Renal pelvis (tissue), 4 donors: Measurements from ENCODE around the gene CTNNA2. TPM values are rescaled to one million over a fixed set of nuclear protein-coding genes. Genes with fewer than 3 reads are reported as not detected.
A peak's percentile ranks its signal among the peaks of the same experiment; 100 is the strongest.

ENCODE experiments used
- DNase-seq: peaks from one replicate; pipeline ENCODE4 v3.0.0-alpha.2; 2013
- polyA plus RNA-seq, 3 donors: library from polyadenylated mRNA; unstranded; fragments of 120-200 nt; gene quantifications; one replicate each; pipeline ENCODE4 v1.2.1, GENCODE V29; 2013; ENCODE audit not compliant: insufficient read length in 3 of 3

CTNNA2 gene
- polyA plus RNA-seq, 3 donors = 4.0 to 5.2 (median 4.2) TPM

- DNase-seq = no peak
Observed at GRCh38 chr2:80548469-80548868, 1035.6 kb downstream of the CTNNA2 start.

DNA sequence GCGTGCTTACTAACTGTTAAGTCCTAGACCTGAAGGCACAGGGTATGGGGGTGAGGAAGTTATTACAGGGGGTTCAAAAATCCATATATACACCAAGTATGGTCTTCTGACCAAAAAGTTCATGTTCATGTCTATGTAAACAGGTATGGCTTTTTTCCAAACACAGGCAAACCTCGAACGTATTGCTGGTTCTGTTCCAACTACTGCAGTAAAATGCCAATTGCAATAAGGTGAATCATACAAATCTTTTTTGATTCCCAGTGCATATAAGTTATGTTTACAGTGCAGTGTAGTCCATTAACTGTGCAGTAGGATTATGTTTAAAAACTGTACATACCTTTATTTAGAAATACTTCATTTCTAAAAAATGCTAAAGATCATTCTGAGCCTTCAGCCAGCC lies 1037.0 kb downstream of the CTNNA2 start:
- no peak for DNase-seq

DNA sequence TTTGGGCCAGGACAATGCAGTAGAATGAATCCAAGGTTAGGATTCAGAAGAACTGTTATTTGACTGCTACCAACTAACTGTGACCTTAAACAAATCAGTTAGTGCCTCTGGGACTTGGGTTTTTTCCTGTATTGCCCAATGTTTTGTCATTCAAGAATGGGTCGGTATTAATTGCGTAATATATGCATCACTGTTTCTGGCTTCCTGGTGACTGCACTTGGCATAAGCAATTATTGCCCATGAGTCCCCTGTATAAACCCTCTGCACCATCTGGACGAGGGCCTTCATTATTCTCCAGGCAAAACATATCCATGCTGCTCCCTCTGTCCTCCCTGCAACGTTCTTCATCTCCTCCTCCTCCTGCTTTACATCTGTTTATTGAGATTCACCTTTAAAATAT lies 1047.5 kb downstream of the CTNNA2 start:
- no peak for DNase-seq

GRCh38 chr2:80568011-80568410 lies 1055.2 kb downstream of the CTNNA2 start:
- peak; percentile 74 for DNase-seq

- no peak for DNase-seq
Observed at GRCh38 chr2:80573167-80573566, 1060.3 kb downstream of the CTNNA2 start.

GRCh38 chr2:80573950-80574349 lies 1061.1 kb downstream of the CTNNA2 start:
- DNase-seq = no peak

DNA sequence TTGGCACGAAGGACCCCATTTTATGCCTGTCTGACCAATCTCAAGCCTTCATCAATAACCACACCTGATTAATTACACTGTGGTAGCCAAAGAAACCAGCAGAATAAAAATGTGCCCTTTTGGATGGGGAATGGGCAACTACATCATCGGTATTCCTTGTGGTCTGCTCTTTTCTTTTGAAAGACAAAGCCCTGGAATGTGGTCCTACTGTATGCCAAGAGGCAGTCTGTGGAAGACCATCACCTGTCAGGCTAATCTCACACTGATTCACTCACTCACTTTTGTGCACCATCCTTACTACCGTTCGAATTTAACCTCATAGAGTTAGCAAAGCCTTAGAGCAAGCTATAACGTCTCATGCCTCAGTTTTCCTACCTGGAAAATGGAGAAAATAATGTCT lies 1066.9 kb downstream of the CTNNA2 start:
- no peak for DNase-seq

DNA sequence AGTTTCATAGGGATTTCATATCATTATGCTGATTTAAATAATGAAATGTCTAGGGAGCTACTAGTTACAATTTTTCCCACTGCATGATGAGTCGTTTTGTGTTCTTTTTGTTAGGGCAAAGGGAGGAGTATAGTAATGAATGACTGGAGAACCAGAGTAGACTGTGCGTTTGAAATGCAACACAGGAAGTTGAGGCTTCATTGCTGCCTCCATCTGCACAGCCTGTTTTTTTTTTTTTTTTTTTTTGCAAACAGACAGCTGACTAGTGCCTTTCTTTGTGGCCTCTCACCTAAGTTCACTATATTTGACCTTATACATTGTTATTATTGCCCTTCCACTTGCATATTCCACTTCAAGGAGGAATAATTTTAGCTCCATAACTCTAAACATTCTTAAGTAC lies 1078.4 kb downstream of the CTNNA2 start:
- no peak for DNase-seq

DNA sequence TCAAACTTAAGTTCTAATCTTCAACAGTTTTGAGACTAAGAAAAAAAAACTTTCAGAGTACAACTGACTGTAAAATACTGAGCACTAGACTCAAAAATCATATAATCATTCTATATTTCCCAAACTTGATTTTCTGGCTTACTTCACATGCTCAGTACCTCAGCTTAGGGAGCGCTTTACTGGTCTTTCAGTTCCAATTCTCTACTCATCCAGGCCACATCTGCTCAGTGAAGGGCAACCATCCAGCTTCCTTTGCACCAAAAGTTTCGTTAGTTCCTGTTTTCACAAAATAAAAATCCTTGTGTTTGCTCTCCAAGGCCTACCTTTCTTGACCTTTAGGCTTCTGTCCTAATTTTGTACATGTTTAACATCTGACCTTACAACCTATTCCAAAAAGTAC lies 1079.3 kb downstream of the CTNNA2 start:
- no peak for DNase-seq

- no peak for DNase-seq
Observed at GRCh38 chr2:80610108-80610507, 1097.3 kb downstream of the CTNNA2 start.

GRCh38 chr2:80621656-80622055 lies 1108.8 kb downstream of the CTNNA2 start:
- DNase-seq = no peak

DNA sequence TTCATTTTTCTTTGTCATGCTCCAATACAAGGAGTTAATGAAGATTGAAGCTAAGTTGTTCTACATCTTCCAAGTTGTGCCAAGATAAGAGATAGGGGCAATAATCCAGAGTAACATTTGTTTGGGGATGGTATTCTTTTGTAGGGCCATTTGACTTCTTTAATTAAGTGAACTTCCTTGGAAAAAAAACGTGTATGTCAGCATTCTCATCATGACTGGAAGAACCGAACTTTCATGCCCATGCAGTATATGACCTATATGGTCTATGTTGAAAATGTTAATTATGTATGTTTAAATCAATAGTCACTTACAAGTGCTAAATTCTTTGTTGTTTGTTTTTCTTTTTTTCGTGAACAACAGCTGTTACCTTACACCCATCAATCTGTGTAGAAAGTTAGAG lies 1111.2 kb downstream of the CTNNA2 start:
- DNase-seq = no peak

GRCh38 chr2:80634590-80634989 lies 1121.7 kb downstream of the CTNNA2 start:
- DNase-seq = no peak

- DNase-seq = no peak
Observed at GRCh38 chr2:80638783-80639182, 1125.9 kb downstream of the CTNNA2 start.

DNA sequence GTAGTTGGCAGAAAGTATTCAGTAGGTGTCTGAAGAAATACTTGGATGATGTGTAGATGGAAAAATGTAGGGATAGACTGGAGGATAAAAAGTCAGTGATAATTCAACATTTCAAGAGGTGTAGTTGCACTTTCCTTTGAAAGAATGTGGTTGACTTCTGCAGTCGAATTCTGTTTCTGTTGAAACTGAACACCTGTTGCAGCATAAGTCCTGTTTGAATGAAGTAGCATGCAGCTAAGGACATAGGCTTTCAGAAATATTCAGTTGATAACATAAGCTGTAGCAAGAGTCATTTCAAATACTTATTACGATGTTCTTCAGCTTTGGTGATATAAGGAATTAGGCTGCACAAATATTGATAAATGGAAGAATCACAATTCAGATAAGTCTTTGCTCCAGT lies 1129.6 kb downstream of the CTNNA2 start:
- DNase-seq = no peak

GRCh38 chr2:80643598-80643997 lies 1130.7 kb downstream of the CTNNA2 start:
- no peak for DNase-seq

- DNase-seq = no peak
Observed at GRCh38 chr2:80651435-80651834, 1138.6 kb downstream of the CTNNA2 start.

GRCh38 chr2:80655265-80655664 lies 1142.4 kb downstream of the CTNNA2 start:
- no peak for DNase-seq

GRCh38 chr2:80670763-80671162 lies 1157.9 kb downstream of the CTNNA2 start:
- DNase-seq = no peak

GRCh38 chr2:80687524-80687923 lies 1174.7 kb downstream of the CTNNA2 start:
- no peak for DNase-seq

DNA sequence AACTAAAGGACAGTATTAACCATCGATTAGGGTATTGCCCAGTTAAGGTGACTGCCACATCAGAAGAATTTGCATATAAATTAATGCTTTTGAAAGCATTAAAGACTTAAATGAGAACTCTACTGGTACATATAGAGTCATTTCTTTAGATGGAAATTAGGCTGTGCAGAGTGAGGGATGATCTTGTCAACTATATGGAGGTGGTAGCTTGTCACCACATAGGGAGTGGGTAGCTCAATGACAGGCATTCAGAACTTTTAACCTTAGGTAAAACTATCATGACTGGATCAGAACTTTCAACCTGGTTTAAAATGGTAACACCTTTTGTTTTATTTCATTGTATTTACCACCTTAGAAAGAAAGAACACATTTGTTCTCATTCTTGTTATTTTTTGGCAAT lies 1176.3 kb downstream of the CTNNA2 start:
- DNase-seq = no peak
